Measurements from ENCODE around the gene CSNK2A2. TPM values are rescaled to one million over a fixed set of nuclear protein-coding genes. Genes with fewer than 3 reads are reported as not detected.

CSNK2A2 gene
- total RNA-seq = 53.2 TPM

DNA sequence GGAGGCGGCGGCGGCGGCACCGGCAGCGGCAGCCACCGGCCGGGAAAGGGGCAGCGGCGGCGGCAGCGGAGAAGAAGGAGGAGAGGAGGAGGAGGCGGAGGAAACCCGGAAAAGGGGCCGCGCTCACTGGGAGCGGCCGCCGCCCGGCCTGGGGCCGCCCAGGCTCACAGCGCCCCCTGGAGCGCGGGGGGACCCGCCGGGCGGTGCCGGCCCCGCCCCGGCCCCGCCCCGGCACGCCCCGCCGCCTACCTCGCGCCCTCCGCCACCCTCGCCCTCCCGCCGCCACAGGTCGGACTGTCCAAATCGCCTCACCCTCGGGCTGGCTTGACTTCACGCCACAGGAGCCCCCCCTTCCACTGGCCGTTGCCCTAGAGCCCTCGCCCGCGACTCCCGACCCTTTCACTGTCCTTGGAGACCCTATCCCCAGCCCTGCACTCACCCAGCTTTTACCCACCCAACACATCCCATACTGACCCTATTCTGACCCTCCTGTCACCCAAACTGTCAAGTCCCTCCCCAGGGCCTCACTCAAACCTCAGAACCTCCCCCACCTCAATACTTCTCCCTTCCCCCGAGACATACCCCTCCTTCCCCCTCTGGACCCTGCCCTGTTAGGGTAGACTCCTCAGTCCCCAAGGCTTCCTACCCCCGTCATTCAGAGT lies at the start of gene CSNK2A2:
TSS of gene CSNK2A2 (minus strand) at position 85 of the 662 bp plus-strand sequence. CDS start 370 bp downstream, outside the sequence.
- Histone ChIP-seq H3K9ac (ENCODE audit: low read depth in 1 of 3, low read length in 3 of 3) (peak within 1 kb of the TSS; percentile 82 to 88 (median 86)), H3K4me1 (ENCODE audit: control insufficient read depth in 3 of 3, insufficient read depth in 3 of 3, low read length in 3 of 3) (peaks cover 11 to 19% (median 13%) of the 10 kb centered on the region in 3 donors), H3K27me3 (ENCODE audit: control insufficient read depth in 3 of 3, insufficient read depth in 3 of 3, low read length in 3 of 3) (no peaks in the 10 kb centered on the region), H3K36me3 (ENCODE audit: control insufficient read depth in 3 of 3, insufficient read depth in 3 of 3, low read length in 3 of 3) (peaks cover 8 to 14% (median 12%) of the 10 kb centered on the region in 3 donors), H3K27ac (ENCODE audit: low read depth, low read length) (no peak within 1 kb of the TSS), H3K4me3 (ENCODE audit: low read length in 3 of 3) (peak within 1 kb of the TSS; percentile 81 to 88 (median 85)), H3K9me3 (ENCODE audit: control insufficient read depth in 3 of 3, low read length in 3 of 3) (no peaks in the 10 kb centered on the region)

DNA sequence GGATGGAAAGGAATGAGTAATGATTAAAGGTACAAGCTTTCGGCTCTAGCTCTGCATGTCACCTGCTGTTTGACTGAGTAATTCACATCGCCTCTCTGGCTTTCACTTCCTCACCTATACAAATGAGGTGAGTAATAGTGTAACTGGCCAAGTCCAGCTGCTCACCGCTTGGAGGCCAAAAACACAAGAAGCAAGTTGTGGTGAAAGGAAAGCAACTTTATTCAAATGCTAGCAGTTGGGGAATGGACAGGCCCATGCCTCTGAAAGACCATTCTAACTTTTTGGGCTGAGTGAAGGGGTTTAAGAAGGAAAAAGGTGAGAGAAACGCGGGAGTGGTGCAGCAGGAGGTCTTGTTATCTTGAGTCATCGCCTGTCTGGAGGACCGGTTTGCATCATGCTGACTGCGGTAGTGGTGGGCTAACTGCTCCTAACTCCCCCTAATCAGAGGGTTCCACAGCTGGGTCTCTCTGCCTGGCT lies 45.7 kb upstream of the CSNK2A2 start:
- no peak overlapping the region for H3K27ac ChIP-seq (ENCODE audit: low read depth, low read length)
- no peak overlapping the region for H3K4me3 ChIP-seq (ENCODE audit: low read length in 3 of 3)
- no peaks in the 10 kb centered on the region for H3K36me3 ChIP-seq (ENCODE audit: control insufficient read depth in 3 of 3, insufficient read depth in 3 of 3, low read length in 3 of 3)
- H3K9me3 ChIP-seq (ENCODE audit: control insufficient read depth in 3 of 3, low read length in 3 of 3) = no peaks in the 10 kb centered on the region
- H3K4me1 ChIP-seq (ENCODE audit: control insufficient read depth in 3 of 3, insufficient read depth in 3 of 3, low read length in 3 of 3) = no peaks in the 10 kb centered on the region
- no peak overlapping the region for H3K9ac ChIP-seq (ENCODE audit: low read depth in 1 of 3, low read length in 3 of 3)
- H3K27me3 ChIP-seq (ENCODE audit: control insufficient read depth in 3 of 3, insufficient read depth in 3 of 3, low read length in 3 of 3) = no peaks in the 10 kb centered on the region

DNA sequence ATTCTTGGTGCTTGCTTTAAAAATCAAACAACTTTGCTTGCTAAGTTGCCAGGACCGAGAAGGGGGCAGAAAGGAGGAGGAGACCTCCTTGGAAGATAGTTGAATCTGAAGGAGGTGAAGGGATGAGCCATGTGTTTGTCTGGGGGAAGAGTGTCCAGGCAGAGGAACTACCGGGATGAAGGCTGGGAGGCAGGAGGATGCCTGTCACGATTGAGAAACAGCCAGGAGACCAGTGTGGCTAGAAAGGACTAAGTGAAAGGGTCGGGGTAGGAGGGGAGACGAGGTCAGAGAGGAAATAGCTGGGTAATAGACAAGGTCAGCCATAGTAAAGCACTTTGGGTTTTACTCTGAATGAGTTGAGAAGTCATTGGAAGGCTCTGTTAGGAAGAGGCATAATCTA lies 38.9 kb upstream of the CSNK2A2 start:
- H3K4me1 ChIP-seq (ENCODE audit: control insufficient read depth in 3 of 3, insufficient read depth in 3 of 3, low read length in 3 of 3) = peaks cover 0 to 7% (median 5%) of the 10 kb centered on the region in 3 donors
- H3K36me3 ChIP-seq (ENCODE audit: control insufficient read depth in 3 of 3, insufficient read depth in 3 of 3, low read length in 3 of 3) = no peaks in the 10 kb centered on the region
- H3K9ac ChIP-seq (ENCODE audit: low read depth in 1 of 3, low read length in 3 of 3) = no peak overlapping the region
- H3K9me3 ChIP-seq (ENCODE audit: control insufficient read depth in 3 of 3, low read length in 3 of 3) = no peaks in the 10 kb centered on the region
- no peak overlapping the region for H3K27ac ChIP-seq (ENCODE audit: low read depth, low read length)
- peaks cover 4 to 9% (median 6%) of the 10 kb centered on the region in 3 donors for H3K27me3 ChIP-seq (ENCODE audit: control insufficient read depth in 3 of 3, insufficient read depth in 3 of 3, low read length in 3 of 3)
- no peak overlapping the region for H3K4me3 ChIP-seq (ENCODE audit: low read length in 3 of 3)

DNA sequence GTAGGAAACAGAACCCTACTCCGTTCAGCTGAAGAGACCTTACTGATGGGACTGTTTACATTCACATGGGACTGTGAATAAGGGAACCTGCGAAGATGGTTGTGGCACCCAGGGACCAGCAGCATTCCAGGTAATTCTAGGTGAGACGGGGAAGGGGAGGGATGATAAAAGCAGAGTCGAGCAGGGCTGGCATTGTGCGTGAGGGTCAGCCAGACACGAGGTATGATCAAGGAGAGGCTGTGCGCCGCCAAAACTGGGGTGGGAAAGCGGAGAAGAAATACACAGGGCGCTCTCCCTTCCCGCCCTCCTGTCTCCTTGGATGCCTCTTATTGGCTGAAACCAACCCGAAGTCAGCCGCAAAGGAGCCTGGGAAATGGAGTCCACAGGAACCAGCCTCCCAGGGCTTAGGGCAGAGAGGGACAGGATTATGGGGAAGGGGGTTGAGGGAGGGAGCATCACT lies 38.4 kb upstream of the CSNK2A2 start:
- Histone ChIP-seq H3K4me3 (ENCODE audit: low read length in 3 of 3) (peak overlapping the region; percentile 70 to 72 (median 71)), H3K27ac (ENCODE audit: low read depth, low read length) (no peak overlapping the region), H3K36me3 (ENCODE audit: control insufficient read depth in 3 of 3, insufficient read depth in 3 of 3, low read length in 3 of 3) (no peaks in the 10 kb centered on the region), H3K9me3 (ENCODE audit: control insufficient read depth in 3 of 3, low read length in 3 of 3) (no peaks in the 10 kb centered on the region), H3K9ac (ENCODE audit: low read depth in 1 of 3, low read length in 3 of 3) (peak overlapping the region in 1 of 3 donors; percentile 17), H3K4me1 (ENCODE audit: control insufficient read depth in 3 of 3, insufficient read depth in 3 of 3, low read length in 3 of 3) (peaks cover 0 to 7% (median 5%) of the 10 kb centered on the region in 3 donors), H3K27me3 (ENCODE audit: control insufficient read depth in 3 of 3, insufficient read depth in 3 of 3, low read length in 3 of 3) (peaks cover 4 to 9% (median 6%) of the 10 kb centered on the region in 3 donors)

DNA sequence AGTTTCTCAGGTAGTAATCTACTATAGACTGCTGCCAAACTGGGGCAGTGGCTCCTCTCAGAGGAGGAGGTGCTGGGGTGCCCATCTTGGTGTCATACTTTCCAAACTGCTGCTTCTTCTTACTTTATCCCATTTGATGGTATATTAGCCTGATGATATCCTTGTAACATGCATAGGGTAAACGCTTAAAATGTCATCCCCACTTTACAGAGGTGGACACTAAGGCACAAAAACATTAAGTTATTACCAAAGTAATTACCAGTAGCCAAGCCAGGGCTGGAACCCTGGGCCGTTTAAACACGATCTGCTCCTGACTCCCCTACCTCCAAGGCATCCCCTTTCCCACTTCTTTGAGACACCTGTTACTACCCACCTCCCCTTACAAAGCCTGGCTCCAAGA lies 37.8 kb upstream of the CSNK2A2 start:
- Histone ChIP-seq H3K27me3 (ENCODE audit: control insufficient read depth in 3 of 3, insufficient read depth in 3 of 3, low read length in 3 of 3) (peaks cover 4 to 9% (median 6%) of the 10 kb centered on the region in 3 donors), H3K4me3 (ENCODE audit: low read length in 3 of 3) (no peak overlapping the region), H3K4me1 (ENCODE audit: control insufficient read depth in 3 of 3, insufficient read depth in 3 of 3, low read length in 3 of 3) (peaks cover 0 to 7% (median 5%) of the 10 kb centered on the region in 3 donors), H3K36me3 (ENCODE audit: control insufficient read depth in 3 of 3, insufficient read depth in 3 of 3, low read length in 3 of 3) (no peaks in the 10 kb centered on the region), H3K27ac (ENCODE audit: low read depth, low read length) (no peak overlapping the region), H3K9me3 (ENCODE audit: control insufficient read depth in 3 of 3, low read length in 3 of 3) (no peaks in the 10 kb centered on the region), H3K9ac (ENCODE audit: low read depth in 1 of 3, low read length in 3 of 3) (no peak overlapping the region)

DNA sequence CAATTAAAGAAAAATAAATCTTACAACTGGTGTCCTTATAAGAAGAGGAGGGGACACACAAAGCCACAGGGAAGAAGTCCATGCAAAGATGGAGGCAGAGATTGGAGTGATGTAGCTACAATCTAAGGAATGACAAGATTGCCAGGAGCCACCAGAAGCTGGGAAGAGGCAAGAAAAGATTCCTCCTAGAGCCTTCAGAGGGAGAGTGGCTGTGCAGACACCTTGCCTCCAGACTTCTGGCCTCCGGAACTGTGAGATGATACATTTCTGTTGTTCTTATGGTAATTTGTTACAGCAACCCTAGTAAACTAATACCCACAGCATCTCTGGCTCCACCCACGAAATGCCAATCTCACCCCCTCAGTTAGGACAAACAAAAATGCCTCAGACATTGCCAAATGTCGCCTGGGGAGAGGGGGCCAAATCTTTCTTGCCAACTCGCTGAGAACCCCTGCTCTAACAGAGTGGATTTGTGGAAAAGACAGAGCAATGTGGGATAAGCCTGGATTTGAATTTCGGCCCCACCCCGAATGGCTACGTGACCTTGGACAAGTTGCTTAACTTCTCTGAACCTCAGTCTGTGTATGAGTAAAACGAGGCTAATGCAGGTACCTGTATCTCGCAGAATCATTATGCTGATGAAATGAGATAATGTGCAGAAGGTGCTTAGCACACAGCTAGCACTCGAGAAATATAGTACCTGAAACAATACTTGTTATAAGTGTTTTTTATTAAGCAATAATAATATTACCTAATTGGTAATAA lies 37.1 kb upstream of the CSNK2A2 start:
- Histone ChIP-seq H3K27me3 (ENCODE audit: control insufficient read depth in 3 of 3, insufficient read depth in 3 of 3, low read length in 3 of 3) (peaks cover 4 to 9% (median 6%) of the 10 kb centered on the region in 3 donors), H3K27ac (ENCODE audit: low read depth, low read length) (no peak overlapping the region), H3K9me3 (ENCODE audit: control insufficient read depth in 3 of 3, low read length in 3 of 3) (no peaks in the 10 kb centered on the region), H3K4me1 (ENCODE audit: control insufficient read depth in 3 of 3, insufficient read depth in 3 of 3, low read length in 3 of 3) (peaks cover 0 to 7% (median 5%) of the 10 kb centered on the region in 3 donors), H3K9ac (ENCODE audit: low read depth in 1 of 3, low read length in 3 of 3) (no peak overlapping the region), H3K4me3 (ENCODE audit: low read length in 3 of 3) (no peak overlapping the region), H3K36me3 (ENCODE audit: control insufficient read depth in 3 of 3, insufficient read depth in 3 of 3, low read length in 3 of 3) (no peaks in the 10 kb centered on the region)

DNA sequence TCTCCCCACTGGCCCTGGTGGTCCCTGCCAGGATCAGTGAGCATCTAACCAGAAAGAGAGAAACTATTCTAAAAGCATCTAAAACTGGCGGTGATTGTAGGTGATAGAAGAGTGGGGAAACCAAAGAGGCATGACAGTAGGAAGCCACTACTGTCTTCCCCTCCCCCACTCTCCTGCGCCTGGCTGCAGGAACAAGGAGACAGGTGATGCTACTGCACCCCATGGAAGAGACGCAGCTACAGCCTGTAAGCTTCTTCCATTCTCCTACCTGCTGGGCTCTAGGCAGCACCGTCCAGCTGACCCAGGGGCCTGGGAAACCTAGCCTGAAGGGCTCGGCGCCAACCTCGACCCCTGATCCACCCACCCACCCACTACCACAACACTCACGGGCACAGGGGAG lies 32.4 kb upstream of the CSNK2A2 start:
- H3K27me3 ChIP-seq (ENCODE audit: control insufficient read depth in 3 of 3, insufficient read depth in 3 of 3, low read length in 3 of 3) = peaks cover 3 to 8% (median 3%) of the 10 kb centered on the region in 3 donors
- H3K36me3 ChIP-seq (ENCODE audit: control insufficient read depth in 3 of 3, insufficient read depth in 3 of 3, low read length in 3 of 3) = no peaks in the 10 kb centered on the region
- H3K27ac ChIP-seq (ENCODE audit: low read depth, low read length) = no peak overlapping the region
- no peaks in the 10 kb centered on the region for H3K9me3 ChIP-seq (ENCODE audit: control insufficient read depth in 3 of 3, low read length in 3 of 3)
- no peaks in the 10 kb centered on the region for H3K4me1 ChIP-seq (ENCODE audit: control insufficient read depth in 3 of 3, insufficient read depth in 3 of 3, low read length in 3 of 3)
- no peak overlapping the region for H3K9ac ChIP-seq (ENCODE audit: low read depth in 1 of 3, low read length in 3 of 3)
- H3K4me3 ChIP-seq (ENCODE audit: low read length in 3 of 3) = no peak overlapping the region

DNA sequence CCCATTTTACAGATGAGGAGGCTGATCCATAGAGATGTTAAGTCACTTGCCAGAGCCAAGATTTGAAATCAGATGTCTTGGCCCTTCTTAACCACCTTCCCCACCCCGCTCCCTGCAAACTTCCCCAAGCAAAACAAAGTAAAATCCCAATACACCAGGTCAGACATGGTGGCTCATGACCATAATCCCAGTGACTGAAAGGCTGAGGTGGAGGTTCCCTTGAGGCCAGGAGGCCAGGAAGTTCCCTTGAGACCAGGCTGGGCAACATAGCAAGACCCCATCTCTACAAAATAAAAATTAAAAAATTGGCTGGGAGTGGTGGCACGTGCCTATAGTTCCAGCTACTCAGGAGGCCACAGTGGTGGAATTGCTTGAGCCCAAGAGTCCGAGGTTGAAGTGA lies 28.9 kb upstream of the CSNK2A2 start:
- Histone ChIP-seq H3K36me3 (ENCODE audit: control insufficient read depth in 3 of 3, insufficient read depth in 3 of 3, low read length in 3 of 3) (no peaks in the 10 kb centered on the region), H3K9ac (ENCODE audit: low read depth in 1 of 3, low read length in 3 of 3) (no peak overlapping the region), H3K9me3 (ENCODE audit: control insufficient read depth in 3 of 3, low read length in 3 of 3) (no peaks in the 10 kb centered on the region), H3K27me3 (ENCODE audit: control insufficient read depth in 3 of 3, insufficient read depth in 3 of 3, low read length in 3 of 3) (peaks cover 0 to 8% (median 3%) of the 10 kb centered on the region in 3 donors), H3K4me3 (ENCODE audit: low read length in 3 of 3) (no peak overlapping the region), H3K27ac (ENCODE audit: low read depth, low read length) (no peak overlapping the region), H3K4me1 (ENCODE audit: control insufficient read depth in 3 of 3, insufficient read depth in 3 of 3, low read length in 3 of 3) (no peaks in the 10 kb centered on the region)

DNA sequence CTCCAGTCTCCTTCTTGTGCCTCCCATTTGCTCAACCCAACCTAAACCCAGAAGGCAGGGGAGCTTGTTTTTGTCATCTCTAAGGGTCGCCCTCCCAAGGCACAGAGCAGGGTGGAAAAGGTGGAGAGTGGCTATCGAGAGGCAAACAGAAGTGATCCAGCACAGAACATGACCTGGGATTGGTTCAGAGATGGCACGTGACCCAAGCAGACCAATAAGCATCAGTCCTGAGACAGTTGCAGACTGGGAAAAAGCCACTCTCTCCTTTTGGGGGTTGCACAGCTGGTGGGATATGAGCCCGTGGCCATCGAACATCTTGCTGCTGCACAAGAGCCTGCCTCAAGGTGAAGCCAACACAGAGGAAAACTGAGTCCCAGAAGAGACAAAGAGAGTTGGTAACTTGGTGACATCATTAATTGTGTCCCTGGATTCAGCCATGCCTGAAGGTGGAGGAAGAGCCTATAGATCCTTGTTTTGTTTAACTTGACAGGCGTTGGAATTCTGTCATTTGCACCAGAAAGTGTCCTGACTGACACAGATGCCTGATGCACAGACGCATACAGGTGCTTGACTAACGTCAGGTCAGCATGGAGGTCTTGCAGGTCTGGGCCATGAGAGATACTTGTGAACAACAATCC lies 28.2 kb upstream of the CSNK2A2 start:
- Histone ChIP-seq H3K4me3 (ENCODE audit: low read length in 3 of 3) (no peak overlapping the region), H3K9me3 (ENCODE audit: control insufficient read depth in 3 of 3, low read length in 3 of 3) (no peaks in the 10 kb centered on the region), H3K36me3 (ENCODE audit: control insufficient read depth in 3 of 3, insufficient read depth in 3 of 3, low read length in 3 of 3) (no peaks in the 10 kb centered on the region), H3K9ac (ENCODE audit: low read depth in 1 of 3, low read length in 3 of 3) (no peak overlapping the region), H3K27me3 (ENCODE audit: control insufficient read depth in 3 of 3, insufficient read depth in 3 of 3, low read length in 3 of 3) (peaks cover 0 to 8% (median 3%) of the 10 kb centered on the region in 3 donors), H3K27ac (ENCODE audit: low read depth, low read length) (no peak overlapping the region), H3K4me1 (ENCODE audit: control insufficient read depth in 3 of 3, insufficient read depth in 3 of 3, low read length in 3 of 3) (no peaks in the 10 kb centered on the region)

Measured in skeletal muscle tissue (tissue), 4 donors.